HG03280 (cell line): ENCODE measurements around the gene SCP2.

ENCODE experiments used
- ATAC-seq: cut with Tn5 transposase; IDR thresholded peaks from one replicate; pipeline ENCODE4 v1.9.1; 2021; ENCODE audit warnings: mild to moderate bottlenecking, moderate library complexity; ENCODE audit not compliant: unreplicated experiment

SCP2 gene

DNA sequence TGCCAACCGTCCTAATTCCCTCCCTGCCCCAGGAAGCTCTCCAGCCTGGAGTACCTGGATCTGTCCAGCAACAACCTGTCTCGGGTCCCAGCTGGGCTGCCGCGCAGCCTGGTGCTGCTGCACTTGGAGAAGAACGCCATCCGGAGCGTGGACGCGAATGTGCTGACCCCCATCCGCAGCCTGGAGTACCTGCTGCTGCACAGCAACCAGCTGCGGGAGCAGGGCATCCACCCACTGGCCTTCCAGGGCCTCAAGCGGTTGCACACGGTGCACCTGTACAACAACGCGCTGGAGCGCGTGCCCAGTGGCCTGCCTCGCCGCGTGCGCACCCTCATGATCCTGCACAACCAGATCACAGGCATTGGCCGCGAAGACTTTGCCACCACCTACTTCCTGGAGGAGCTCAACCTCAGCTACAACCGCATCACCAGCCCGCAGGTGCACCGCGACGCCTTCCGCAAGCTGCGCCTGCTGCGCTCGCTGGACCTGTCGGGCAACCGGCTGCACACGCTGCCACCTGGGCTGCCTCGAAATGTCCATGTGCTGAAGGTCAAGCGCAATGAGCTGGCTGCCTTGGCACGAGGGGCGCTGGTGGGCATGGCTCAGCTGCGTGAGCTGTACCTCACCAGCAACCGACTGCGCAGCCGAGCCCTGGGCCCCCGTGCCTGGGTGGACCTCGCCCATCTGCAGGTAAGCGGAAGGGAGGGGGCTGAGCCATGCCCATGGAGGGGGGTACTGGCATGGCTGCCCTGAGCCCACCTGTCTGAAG is 151.4 kb downstream of the SCP2 start:
- no peak for ATAC-seq

DNA sequence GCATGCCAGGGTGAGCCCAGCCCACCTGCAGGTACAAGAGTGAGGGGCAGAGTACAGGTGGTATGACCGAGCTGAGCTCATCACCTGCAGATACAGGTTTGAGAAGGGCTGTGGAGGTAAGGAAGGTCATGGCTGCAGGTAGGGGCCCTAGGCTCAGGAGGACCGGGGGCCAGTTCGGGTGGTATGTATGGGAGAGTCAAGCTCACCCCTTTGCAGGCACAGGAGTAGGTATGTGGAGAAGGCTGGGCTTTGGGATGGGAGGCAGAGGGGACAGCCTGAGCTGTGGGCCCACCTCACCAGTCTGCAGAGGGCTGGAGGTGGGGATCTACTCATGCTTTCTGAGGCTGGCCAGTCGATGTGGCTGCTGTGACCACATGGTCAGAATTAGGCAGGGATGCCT is 152.2 kb downstream of the SCP2 start:
- ATAC-seq: no peak

DNA sequence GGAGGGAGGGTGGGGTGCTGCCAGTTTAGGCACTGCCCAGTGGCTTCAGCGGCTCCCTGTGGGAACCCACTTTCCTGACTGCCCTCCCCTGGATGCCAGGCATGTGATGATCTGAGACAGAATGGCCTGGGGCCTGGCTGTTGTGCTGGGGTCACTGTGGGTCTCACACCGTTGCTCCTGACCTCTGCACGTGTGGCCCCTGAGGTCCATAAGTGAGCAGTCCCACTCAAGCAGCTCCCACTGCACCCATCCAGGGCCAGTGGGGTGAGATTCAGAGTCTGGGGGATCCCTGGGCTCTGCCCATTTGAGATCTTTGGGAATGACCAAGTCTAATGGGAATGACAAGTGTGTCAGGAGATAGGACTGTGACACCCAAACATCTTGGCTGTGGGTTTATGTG is 153.0 kb downstream of the SCP2 start:
- ATAC-seq: no peak

DNA sequence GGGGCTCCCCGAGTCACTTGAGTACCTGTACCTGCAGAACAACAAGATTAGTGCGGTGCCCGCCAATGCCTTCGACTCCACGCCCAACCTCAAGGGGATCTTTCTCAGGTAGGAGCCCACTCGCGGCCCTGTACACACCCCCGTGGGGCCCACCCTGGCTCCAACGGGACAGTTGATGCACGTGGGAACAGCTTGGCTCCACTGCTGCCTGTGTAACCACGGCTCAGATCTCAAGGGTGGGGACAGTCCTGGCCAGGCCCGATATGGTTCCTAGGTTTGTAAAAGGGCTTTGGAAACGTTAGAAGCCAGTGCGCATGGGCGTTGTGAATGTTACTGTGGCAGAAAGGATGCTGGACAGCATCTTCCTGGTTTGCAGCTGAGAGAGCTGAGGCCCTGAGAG is 153.7 kb downstream of the SCP2 start:
- ATAC-seq: no peak

DNA sequence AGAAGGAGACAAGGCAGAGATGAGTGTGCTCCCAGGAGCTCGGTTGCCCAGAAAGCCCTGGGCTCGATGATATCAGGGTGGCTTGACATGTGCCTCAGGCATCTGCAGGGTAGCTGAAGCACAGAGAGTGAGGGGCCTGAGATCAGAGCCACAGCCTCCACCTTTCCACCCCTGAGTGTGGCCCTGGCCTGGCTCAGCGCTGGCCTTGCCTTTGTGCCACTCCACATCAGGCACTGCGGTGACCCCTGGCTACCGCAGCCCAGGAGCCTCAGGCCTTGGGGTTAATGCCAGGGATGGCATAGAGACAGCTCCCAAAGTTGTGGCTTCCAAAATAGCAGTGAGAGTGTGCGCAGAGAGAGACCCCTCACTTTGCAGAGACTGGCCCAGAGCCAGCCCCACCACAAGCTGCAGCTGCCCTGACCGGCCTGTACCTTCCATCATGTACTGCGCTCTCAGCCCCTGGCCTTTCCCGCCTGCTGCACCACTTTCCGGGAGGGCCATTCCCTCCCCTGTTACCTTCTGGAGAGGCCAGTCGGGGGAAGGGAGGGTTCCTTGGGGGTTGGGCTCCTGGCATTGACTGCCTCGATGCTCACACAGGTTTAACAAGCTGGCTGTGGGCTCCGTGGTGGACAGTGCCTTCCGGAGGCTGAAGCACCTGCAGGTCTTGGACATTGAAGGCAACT is 154.4 kb downstream of the SCP2 start:
- no peak for ATAC-seq

DNA sequence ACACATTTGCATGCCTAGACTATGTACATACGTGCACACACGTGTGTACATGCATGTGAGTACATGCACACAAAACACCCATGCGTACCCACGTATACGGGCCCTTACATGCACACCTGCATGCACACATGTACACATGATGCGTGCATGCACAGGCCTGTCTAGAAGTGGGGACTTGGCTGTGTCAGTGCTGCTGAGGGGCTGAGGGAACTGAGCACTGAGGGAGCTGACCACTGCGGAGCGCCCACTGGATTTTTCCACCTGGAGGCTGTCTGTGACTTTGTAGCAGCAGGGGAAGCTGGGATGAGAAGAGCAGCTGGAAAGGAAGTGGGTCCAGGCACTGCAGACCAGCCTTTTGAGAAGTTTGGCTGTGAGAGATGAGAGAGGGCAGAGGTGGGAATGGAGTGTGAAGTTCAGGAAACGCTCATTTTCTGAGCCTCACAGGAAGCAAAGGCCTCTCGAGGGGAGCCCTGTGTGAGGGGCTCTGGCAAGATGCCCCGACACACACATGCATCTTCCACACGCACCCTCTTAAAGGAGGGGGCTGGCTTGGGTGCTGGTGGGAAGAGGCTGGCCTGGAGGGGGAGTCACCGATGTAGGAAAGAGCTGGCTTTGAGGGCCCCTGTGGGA is 155.9 kb downstream of the SCP2 start:
- ATAC-seq: no peak

DNA sequence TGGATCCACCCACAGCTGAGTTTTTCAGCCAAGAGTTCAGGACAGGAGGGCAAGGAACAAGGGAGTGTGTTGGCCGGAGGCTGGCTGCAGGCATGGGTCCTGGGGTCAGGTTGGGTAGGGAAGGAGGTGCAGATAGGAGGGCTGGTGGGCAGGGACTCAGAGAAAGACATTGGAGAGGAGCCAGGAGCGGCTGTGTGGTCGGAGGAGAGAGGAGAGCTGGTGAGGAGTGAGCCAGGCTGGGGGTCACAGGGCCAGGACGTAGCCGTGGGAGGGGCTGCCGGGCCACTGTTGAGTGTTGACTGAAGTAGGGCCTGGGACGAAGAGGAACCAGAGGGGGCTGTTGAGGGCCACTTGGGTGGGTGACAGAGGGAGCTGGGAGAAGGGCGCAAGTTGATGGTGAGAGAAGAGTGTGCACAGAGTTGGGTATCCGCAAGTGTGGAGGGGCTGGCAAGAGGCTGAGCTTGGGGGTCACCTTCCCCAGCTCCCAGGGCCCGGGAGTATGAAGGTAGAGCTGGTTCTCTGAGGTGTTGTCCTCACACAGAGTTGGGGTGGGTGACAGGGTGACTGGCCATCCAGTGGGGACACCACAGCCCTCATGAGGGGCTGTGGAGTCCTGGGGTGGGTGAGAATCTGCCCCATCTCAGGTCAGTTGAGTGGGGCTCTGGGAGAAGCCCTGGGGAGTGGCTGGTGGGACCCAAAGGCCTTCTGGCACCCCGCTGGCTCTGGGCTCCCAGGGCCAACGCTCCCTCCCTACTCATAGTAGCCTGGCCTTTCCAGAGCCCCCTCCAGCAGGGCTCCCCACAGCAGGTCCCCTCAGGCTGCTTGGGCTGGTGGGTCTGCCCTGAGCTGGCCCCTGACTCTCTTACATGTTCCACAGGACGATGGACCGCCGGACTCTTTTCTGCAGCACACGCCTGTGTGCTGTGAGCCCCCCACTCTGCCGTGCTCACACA is 156.8 kb downstream of the SCP2 start:
- ATAC-seq: no peak

DNA sequence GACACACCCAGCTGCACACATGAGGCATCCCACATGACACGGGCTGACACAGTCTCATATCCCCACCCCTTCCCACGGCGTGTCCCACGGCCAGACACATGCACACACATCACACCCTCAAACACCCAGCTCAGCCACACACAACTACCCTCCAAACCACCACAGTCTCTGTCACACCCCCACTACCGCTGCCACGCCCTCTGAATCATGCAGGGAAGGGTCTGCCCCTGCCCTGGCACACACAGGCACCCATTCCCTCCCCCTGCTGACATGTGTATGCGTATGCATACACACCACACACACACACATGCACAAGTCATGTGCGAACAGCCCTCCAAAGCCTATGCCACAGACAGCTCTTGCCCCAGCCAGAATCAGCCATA is 157.5 kb downstream of the SCP2 start:
- no peak for ATAC-seq

DNA sequence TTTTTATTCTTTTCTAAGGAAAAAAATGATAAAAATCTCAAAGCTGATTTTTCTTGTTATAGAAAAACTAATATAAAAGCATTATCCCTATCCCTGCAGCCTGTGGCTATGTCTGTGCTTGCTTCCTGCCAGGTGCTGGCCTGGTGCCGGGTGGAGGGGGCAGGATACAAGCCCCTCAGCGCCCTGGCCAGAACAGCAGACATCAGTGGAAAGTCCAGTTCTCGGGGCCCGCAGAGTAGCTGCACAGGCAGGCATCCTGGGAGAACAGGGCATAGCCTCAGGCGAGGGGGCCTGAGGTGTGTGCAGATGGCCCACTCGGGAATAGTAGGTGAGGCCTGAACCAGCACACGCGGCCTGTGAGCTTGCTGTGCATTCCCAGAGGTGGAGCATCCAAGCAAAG is 158.3 kb downstream of the SCP2 start:
- ATAC-seq: no peak

DNA sequence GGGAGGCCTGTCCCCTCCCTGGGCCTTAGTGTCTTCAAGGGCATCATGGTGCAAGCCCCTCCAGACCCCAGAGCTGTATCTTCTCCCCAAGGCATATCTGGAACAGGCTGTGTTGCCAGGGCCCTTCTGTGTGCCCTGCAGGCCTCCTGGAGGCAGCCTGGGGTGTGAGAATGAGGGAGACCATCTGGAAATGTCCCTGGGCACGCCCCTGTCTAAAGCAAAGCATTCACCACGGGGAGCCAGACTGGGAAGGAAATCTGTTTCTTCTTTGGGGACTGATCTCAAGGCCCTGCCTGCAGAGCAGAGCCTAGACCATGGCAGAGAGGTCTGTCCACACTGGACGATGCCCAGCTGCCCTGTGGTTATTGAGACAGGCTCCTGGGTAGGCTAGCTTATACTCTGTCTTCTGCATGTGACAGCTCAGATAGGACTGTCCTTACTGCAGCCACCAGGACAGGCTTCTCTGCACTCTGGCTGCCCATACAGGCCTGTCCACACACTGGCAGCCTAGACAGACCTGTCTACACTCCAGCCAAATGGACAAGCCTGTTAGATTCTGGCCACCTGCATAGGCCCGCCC is 159.5 kb downstream of the SCP2 start:
- ATAC-seq: no peak

DNA sequence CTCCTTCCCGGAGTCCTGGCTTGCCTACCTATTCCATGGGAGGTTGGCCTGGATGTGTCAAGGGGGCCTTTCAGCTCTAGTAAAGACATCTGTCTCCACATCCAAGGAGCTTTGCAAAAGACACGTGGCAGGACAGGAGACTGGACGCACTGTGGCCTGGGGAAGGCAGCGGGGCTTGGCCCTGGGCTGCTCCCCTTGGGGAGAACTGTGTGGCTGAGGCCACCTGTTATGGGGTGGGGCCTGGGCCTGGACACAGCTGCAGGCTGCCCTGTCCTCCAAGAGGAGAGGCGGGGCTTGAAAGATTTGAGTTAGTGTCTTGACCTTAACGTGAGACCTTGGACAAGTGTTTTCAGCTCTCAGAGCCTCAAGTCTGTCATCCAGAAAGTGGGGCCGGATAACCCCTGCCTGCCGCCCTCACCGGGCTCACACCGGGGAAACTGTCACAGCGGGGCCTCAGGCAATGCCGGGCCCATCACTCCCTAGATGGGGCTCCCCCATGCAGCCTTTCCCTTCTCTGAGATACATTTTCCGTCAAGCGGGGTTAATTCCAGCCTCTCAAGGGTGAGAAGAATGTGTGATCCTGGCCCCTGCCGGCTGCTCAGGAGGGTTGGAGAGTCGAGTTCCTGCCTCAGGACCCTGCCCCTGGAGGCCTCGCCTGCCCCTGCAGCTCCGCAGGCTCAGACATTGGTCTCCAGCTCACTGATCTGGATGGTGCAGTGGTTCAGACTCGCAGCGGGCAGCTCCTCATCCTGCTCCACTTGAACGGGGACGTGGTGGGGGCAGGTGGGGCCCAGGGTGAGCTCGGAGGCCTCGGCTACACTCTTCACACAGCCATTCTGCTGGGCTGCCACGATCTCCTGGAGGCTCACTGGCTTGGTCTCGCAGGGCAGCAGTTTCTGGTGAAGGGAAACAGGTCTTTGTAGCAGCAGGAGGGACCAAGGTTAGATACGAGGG is 160.5 kb downstream of the SCP2 start:
- no peak for ATAC-seq

DNA sequence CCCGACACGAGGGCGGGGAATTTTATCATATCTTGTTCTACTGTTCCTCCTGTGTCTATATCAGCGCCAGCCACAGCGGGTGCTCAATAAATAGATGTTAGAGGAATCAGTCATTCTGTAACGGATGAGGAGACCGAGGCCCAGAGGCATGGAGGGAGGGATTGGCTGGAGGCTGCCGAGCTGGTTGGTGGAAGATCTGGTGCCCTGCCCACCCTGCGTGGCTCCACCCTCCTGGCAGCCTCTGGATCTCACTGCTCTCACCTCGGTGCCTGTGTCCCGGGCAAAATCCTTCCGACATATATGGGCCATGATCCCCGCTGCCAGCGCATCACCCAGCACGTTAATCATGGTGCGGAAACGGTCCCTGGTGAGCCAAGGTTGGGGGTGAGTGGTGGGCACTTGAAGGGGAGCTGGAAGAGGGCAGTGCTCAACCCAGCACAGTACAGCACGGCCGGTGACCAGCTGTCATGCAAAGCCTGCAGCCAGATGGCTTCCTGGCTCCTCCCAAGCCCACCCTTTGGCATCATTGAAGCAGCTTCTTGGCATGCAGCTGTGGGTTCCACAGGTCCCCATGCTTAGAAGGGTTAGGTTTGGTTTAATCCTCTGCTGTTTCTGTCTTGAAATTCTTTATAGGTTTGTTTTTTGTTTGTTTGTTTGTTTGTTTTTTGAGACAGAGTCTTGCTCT is 161.7 kb downstream of the SCP2 start:
- ATAC-seq: no peak

DNA sequence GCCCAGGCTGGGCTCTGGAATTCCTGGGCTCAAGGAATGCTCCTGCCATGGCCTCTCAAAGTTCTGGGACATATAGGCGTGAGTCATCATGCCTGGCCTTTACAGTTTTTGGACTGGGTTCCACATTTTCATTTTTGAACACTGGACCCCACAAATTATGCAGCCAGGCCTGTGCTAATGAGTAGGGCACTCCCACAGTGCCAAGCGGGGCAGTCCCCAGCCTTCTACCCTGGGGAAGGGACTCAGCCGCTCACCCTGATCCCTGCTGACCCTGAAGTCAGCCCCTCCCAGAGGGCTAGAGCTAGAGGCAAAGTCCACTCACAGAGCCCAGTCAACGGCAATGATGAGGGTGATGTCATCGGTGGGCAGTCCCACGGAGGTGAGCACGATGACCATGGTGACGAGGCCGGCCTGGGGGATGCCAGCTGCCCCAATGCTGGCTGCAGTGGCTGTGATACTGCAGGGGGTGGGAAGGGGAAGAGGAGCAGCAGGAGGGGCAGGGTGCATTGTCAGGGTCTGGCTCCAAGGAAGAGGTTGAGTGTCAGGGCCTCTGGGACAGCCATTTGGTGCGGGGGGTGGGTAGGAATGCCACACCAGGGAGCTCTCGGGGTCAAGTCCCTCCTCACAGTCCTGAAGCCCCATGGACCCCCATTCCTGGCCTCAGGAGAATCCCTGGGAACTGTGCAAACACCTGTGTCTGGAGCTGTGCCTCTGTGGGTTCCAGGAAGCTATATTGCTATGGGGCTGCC is 162.6 kb downstream of the SCP2 start:
- no peak for ATAC-seq

DNA sequence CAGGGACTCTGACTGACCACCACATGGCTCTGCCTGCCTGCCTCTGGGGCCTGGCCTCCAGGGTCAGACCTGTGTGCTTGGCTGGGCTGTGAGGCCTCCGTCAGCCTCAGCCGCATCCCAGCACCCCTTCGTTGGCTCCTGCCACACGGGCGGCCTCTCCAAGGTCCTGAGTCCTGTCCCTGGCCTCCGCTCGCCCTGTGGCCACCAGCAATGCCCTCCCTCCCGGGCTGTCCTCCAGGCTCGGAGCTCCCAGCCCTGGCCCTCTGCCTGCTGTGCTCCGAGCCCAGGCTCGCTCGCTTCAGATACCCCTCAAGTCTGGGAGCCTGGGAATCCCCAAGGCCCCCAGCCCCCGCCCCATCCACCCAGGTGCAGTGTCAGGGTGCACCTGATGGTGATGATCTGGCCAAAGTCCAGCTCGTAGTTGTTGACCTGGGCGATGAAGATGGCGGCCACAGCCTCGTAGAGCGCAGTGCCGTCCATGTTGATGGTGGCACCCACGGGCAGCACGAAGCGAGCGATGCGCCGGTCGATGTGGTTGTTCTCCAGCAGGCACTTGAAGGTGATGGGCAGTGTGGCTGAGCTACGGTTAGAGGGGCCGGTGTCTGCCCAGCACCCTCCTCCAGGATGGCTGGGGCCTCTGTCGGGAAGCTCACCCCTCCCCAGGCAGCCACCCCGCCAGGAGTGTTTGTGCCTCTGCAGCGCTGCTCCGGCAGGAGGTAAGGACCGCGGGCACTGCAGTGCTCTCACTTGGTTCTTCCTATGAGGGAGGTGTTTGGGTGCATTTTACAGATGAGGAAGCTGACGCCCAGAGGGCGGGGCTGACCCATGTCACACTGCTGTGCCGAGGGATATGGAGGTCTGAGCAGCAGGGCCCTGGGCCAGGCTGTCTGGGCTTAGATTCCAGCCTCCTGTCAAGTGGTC is 163.4 kb downstream of the SCP2 start:
- ATAC-seq: no peak

DNA sequence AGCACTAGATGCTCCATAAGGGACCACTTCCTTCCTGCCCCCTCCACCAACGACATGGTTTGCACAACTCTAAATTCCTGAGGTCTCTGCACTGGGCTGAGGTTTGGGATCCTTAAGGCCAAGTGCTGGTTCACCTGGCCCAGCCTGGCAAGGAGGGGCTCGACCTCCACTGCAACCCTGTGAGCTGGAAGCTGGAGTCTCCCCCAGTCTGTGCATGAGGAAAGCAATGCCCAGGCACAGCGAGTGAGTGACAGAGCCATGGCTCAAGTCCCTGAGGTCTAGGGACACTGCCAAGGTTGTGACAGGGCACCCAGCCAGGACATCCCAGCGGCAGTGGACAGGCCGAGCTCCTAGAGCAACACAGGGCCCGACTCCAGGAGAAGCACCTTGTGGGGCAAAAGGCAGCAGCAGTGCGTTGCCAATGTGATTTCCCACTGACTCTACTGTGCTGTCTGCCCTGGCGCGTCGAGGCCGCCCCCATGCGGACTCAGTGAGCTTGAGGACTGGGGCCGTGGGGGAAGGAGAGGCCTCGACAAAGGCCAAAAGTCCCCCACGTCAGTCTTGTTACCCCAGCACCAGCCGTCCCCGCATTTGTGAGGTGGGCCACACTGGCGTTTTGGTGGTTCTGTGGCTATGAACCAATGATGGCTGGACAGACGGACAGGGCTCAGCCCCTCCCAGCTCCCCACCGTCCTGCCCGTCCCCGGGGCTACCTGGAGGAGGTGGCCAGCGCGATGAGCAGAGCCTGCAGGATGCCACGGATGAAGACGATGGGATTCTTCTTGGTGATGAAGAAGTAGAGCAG is 165.0 kb downstream of the SCP2 start:
- no peak for ATAC-seq

DNA sequence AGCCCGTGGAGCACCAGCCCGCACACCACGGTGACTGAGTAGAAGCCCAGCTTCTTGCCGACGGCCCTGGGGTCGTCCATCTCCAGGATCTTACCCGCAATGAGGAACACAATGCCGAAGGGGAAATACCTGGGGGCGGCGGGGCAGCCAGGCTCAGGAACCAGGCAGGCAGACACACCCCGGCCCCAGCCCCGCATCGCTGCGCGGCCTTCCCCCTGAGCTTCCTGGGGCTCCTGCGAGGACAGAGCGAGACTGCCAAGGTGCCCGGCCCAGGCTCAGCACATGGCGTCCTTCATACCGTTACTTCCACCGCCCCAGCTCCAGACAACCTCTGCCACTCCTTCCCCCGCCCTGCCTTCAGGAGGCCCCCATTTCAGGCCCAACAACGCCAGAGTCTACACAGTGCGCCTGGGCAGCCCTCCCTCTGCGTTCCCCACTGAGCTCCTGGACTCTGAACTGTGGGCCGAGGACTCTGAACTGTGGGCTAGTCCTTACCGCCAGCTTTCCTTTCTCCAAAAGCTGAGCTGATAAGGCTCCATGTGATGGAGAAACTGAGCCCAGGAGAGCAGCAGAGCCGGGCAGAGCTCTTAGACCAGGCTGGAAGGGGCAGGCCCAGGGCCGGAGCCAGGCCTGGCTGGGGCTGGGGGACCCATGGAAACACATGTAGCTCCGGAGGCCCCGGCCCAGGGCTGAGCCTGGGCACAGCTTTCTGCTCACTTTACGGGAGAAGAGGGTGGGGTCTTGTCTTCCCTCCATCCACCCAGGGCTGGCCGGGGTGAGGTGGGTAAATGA is 165.8 kb downstream of the SCP2 start:
- ATAC-seq: no peak
